GM21390 (cell line): Measurements from ENCODE around the gene CRTC2.

ENCODE experiments used
- ATAC-seq: cut with Tn5 transposase; IDR thresholded peaks from one replicate; pipeline ENCODE4 v1.9.1; 2021; ENCODE audit not compliant: unreplicated experiment

CRTC2 gene

DNA sequence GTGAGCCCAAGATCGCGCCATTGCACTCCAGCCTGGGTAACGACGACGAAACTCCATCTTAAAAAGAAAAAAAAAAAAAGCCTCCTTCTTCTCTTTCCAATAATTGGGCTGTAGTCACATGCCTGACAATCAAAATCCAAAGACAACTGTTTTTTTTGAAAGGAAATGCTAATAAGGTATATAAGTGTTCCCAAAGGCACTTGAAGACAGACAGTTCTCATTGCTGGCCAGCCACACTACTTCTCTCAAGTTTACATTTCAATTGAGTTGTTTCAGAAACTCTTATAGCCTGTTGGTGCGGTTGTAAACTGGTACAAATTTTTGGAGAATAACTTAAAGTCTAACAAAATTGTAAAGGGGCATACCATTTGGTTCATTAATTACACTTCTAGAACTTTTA, 58.9 kb downstream of the CRTC2 start:
- no peak for ATAC-seq
